HG02970 (cell line): ENCODE results near the gene KCNAB1.
"Not testable (repeated sequence)": the region's sequence is repeated elsewhere in the genome, so short reads cannot be mapped to it uniquely, and the experiment has no call there.

Source experiments
- ATAC-seq: cut with Tn5 transposase; IDR thresholded peaks from one replicate; pipeline ENCODE4 v1.9.1; 2021; ENCODE audit warnings: mild to moderate bottlenecking, moderate library complexity, moderate number of reproducible peaks; ENCODE audit not compliant: unreplicated experiment, low FRiP score

KCNAB1 gene

DNA sequence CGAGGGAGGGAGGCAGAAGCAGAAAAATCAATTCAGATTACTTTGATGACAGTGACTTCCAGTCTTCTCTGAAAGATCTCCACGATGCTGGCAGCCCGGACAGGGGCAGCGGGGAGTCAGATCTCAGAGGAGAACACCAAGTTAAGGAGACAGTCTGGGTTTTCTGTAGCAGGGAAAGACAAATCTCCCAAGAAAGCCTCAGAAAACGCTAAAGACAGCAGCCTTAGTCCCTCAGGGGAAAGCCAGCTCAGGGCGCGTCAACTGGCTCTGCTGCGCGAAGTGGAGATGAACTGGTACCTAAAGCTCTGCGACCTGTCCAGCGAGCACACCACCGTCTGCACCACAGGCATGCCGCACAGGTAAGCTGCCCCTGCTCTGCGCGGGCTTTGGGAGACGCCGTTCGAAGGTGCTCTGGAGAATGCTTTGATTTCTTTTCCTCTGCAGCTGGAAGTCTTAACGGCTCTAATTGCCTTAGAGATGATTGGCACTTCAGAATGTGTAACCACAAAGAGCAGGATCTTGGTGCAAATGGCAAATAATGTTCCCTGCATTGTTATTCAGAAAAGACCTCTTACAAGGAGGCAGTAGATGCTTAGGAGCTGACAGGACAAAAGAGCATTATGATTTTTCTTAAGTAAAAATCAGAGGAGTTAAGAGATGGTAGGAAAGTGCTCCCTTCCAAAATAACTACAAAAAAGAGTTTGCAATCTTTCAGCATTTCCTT lies at the start of gene KCNAB1:
Gene KCNAB1 (plus strand): TSS at position 51 of the 724 bp plus-strand sequence.
- ATAC-seq = no peak

DNA sequence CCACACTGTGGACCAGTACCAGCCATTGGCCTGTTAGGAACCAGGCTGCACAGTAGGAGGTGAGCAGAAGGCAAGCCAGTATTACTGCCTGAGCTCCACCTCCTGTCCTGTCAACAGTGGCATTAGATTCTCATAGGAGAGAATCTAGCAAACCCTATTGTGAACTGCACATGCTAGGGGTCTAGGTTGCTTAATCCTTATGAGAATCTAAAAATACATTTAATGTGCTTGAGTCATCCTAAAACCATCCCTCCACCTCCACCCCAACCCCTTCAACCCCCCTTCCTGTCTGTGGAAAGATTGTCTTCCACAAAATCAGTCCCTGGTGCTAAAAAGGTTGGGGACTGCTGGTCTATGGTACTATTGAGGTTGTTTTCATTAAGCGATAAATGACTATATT lies 49.3 kb upstream of the KCNAB1 start:
- ATAC-seq = no peak

DNA sequence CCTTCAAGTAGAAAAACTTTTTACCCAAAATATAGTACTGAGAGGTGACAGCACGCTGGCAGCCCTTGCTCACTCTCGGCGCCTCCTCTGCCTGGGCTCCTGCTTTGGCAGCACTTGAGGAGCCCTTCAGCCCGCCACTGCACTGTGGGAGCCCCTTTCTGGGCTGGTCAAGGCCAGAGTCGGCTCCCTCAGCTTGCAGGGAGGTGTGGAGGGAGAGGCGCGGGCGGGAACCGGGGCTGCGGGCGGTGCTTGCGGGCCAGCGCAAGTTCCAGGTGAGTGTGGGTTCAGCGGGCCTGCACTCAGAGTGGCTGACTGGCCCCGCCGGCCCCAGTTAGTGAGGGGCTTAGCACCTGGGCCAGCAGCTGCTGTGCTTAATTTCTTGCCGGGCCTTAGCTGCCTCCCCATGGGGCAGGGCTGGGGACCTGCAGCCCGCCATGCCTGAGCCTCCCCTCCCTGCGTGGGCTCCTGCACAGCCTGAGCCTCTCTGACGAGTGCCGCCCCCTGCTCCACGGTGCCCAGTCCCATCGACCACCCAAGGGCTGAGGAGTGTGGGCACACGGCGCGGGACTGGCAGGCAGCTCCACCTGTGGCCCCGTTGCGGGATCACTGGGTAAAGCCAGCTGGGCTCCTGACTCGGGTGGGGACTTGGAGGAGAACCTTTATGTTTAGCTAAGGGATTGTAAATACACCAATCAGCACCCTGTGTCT lies 47.3 kb upstream of the KCNAB1 start:
- ATAC-seq = not testable (repeated sequence)

DNA sequence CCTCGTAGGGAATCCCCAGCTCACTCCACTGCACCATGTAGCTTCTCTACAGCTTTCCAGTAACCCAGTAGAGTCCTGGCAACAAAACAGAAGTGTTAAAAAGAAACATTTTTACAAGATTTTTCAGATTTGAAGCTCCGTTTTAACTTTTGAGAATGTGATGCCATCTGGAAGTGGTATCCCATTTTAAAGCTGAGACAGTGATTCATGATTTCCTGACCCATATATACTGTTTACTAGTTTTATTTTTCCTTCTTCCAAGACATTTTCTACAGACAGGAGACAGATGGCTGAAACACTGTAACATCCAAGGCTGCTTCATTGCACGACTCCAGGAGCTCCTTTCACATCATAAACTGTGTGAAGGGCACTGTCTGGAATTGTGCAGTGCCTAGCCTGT lies 30.3 kb upstream of the KCNAB1 start:
- no peak for ATAC-seq

DNA sequence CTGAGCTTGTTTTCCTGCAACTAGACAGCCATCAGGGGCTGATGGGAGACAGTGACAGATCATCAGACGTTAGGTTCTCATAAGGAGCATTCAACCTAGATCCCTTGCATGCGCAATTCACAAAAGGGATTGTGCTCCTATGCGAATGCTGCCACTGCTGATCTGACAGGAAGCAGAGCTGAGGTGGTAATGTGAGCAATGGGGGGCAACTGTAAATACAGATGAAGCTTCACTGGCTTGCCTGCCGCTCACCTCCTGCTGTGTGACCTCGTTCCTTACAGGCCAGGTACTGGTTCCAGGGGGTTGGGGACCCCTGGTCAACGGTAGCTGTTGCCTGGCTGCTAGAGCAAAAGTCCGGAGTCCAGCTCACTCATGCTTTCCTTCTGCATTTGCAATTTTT lies 26.4 kb upstream of the KCNAB1 start:
- ATAC-seq = no peak

DNA sequence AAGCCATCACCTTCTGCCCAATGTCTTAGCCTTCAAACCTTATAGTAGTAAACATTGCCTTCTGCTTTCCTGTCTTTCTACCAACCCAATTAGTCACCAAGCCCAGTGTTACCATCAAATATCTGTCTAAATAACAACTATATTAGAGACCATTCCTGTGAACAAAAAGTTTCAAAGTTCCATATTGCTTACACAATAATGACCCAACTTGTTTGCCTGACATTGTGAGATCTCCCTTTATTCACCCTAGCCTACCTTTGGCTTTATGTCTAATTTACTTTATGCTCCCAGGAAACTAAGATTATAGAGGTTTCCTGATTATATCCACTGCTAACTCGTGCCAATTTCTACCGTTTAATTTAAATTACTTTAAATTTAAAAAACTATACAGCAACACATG lies 26.0 kb upstream of the KCNAB1 start:
- no peak for ATAC-seq

DNA sequence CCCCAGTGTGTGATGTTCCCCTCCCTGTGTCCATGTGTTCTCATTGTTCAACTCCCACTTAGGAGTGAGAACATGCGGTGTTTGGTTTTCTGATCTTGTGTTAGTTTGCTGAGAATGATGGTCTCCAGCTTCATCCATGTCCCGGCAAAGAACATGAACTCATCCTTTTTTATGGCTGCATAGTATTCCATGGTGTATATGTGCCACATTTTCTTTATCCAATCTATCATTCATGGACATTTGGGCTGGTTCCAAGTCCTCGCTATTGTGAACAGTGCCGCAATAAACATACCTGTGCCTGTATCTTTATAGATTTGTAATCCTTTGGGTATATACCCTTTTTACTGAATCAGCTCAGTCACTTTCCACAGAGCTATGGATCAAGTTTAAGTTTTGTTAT lies 24.7 kb upstream of the KCNAB1 start:
- not testable (repeated sequence) for ATAC-seq

DNA sequence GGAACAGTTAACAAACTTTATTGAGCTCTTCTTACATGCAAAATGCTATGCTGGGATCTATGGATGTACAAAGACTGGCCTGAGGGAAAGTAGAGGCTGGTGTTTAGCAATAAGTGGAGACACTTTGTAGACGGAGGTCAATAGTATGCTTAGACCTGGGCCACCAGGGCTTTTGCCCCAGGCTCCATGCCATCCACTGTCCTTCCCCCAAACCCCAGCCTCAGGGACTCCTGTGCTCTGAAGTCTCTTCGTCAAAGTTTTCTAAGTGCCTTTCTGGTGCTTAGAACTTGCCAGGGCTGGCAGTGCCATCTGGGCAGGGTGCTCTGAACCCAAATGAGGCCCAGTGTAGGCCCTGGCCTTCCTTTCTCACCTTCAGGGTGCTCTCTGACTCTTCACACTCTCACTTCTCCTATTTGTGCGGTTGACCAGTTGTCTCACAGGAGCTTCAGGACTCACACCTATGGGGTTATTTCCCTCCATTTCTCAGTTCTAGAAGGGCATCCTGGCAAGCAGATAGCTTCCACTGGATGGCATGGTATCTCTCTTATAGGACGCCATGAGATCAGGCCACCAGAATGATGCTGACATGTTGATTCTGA lies 21.8 kb upstream of the KCNAB1 start:
- ATAC-seq = no peak

DNA sequence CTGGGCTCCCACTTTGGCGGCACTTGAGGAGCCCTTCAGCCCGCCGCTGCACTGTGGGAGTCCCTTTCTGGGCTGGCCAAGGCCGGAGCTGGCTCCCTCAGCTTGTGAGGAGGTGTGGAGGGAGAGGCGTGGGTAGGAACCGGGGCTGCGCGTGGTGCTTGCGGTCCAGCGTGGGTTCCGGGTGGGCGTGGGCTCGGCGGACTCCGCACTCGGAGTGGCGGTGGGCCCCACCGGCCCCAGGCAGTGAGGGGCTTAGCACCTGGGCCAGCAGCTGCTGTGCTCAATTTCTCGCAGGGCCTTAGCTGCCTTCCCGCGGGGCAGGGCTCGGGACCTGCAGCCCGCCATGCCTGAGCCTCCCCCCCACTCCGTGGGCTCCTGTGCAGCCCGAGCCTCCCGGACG lies 21.0 kb upstream of the KCNAB1 start:
- not testable (repeated sequence) for ATAC-seq

DNA sequence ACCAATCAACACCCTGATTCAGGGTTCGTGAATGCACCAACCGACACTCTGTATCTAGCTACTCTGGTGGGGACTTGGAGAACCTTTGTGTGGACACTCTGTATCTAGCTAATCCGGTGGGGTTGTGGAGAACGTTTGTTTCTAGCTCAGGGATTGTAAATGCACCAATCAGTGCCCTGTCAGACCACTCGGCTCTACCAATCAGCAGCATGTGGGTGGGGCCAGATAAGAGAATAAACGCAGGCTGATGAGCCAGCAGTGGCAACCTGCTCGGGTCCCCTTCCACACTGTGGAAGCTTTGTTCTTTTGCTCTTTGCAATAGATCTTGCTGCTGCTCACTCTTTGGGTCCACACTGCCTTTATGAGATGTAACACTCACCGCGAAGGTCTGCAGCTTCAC lies 20.4 kb upstream of the KCNAB1 start:
- not testable (repeated sequence) for ATAC-seq

DNA sequence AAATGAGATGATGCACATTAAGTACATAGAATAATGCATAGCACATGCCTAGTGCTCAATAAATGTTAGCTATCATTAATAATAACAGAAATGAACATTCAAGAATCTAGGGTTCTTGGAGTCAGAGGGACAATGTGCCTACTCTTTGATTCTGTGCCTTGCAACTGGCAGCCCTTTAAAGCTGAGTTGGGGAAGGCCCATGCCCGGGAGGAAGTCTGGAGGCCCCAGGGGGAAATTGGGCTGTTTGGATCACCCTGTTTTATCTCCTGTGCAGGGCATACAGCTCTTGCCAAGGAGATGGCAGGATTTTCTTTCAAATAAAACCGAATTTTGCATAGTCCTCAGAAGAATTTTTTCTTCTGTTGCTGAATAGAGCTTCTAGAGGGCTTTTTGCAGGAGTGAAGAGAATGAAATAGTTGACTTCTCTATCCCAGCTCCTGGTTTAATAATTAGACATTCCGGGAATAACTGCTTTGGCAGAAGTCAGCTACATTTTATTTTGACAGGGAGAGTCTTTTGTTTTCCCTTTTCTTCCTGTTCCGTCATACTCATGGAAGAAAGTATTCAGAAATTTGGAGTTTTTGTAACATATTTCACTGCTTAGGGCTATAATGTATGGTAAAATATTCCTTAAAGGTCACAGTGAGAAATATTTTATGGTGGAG lies 18.0 kb upstream of the KCNAB1 start:
- ATAC-seq = no peak

DNA sequence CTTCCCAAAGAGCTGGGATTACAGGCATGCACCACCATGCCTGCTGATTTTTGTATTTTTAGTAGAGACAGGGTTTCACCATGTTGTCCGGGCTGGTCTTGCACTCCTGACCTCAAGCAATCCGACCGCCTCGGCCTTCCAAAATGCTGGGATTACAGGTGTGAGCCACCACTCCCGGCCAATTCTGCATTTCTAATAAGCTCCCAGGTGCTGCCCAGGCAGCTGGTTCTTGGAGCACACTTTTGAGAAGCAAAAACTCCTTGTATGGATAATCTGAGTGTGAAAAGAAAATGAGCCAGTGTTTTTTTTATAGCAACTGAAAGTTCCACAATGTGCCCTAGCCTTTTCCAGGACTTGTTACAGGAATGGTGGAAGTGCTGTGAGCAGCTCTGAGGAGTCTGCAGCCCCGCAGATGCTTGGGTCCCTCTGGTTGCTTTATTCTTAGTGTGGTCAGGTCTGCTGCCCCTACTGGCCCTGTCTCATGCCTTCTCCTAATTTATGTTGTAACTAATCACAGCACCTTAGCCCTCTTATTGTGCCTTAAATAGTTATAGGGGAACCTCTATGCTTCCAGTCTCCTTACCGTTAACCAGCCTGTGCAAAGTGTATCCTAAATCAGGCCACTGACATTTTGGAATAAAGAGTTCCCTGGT lies 13.5 kb upstream of the KCNAB1 start:
- no peak for ATAC-seq

DNA sequence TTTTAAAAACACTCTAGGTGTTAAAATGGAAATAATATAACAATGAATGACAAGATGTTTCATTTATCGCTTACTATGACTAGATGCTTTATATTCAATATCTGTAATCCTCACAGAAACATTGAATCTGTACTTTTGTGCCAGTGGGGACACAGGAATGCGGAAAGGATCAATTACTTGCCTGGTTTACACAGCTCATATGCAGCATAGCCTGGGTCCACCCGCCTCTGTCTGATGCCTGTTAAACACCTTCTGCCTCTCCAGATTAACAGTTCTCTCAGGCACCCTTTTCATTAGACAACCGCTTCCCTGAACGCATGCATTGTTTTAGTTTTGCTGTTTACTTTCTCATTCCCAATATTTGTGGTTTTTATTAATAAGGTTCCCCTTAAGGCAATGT lies 12.9 kb upstream of the KCNAB1 start:
- ATAC-seq = no peak

DNA sequence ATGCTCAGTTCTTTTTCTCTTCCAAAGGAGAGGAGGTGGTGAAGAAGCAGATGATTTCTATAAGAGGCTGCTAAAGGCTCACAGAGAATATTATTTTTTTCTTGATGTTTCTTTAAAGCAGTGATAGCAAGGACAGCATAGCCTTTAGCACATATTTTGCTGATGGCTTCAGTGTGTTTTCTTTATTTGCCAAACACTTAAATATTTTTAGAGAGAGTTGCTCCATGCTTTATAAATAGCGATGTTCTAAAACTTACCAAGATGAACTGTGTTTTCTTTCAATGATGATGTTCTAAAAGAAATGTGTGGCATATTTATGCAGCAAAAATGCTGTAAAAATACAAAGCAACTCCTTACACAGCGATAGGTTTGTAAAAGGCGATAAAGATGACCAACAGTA lies 11.8 kb upstream of the KCNAB1 start:
- no peak for ATAC-seq

DNA sequence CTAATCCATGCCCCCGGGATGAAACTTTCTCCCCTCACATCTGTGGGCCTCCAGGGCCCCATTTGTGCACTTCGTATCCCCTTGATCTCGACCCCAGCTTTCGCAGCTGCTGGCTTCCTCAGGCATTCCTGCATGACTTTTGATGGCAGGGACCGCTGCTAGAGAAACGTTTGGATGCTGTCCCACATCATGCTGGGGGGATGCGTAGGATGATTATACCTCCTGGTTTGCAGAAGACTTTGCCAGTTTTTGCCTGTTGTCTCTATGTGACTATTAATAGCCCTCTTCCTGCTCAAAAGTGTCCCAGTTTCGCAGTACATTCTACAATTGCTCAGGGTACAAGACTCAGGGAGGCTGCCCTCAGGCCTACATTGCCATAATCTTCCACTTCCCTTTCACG lies 10.4 kb upstream of the KCNAB1 start:
- no peak for ATAC-seq

DNA sequence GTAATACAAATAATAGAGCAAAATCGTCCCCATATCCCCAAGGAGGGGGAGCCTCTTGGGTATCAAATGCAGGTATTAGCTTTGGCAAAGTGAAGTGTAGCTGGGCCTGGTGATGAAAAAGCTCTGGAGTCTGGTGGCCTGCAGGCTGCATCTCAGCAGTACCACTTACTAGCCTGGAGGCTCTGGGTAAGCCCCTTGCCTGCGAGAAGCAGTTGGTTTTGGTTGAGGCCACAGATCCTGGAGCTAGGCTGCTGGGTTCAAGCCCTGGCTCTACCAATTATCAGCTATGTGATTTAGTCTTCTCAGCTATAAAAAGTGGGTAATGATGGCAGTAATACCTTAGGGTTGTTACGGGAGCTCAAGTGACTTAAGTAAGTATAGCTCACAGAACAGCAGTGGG lies 6.1 kb downstream of the KCNAB1 start:
- ATAC-seq = no peak

DNA sequence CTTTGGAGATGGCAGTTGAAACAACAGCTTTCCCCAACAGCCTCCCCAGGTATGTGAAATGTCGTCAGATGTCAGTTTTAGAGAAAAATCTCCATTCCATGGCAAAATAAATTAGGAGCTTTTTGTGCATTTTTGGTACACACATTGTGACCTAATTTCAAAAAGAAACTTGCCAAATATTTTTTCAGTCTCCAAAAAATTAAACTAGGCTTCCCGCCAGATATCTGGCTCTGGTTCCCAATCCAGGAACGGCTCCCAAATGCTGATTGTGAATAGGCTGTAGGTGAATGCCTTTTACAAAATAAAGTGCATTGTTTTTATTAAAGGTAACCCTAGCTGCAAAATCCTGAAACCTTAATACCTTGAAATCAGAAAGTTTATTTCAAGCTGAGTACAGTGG lies 10.9 kb downstream of the KCNAB1 start:
- ATAC-seq = no peak

DNA sequence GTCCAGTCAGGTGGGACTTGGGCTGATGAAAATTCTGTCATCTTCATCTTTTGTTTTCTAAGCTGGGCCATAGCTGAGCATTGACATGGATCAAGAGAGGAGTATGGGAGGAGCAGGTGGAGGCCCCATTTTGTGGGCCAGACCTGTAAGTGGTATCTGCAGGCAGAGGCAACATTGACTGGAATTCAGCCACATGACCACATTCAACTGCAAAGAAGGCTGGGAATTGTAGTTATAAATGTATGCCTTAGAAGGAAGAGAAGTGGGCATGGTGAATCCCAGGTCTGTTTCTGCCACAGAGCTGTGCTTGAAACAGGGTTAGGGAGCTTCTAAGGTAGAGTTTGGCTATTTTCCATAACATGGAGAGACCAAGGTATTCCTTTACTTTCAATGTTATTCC lies 11.4 kb downstream of the KCNAB1 start:
- ATAC-seq = no peak

DNA sequence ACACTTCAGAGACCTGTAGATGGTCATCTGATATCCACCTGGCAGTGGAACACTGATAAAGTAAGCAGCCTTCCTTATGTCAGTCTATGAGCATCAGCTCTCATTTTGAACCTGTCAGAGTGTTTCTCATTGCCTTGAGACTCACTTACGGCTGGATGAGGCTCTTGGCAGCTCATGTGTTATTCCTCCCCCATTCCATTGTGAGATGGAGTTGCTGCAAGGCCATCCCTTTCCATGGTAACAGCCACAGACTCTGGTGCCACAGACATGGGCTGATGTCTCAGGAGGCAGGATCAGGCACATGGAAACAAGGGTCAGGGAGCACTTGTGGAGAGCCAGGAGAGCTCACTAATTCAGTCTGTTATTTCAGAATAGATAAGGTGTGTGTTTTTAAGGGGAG lies 11.9 kb downstream of the KCNAB1 start:
- ATAC-seq = no peak

DNA sequence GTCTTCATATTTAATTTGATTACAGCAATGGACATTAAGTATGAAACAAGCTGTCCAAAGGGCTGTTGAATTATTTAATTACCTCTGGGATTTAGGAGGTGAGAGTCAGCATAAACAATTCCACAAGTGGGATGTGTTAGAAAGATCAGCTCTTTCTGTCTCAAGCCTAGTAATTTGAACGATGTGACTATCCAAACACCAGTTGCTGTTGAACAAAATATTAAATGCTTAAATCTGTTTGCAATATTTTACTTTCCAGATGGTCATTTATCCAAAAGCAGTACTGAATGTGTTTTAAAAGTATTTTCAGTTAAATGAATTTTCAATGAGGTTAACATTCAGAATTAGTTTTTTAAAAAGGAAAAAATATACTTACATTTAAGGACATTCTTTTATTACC lies 12.7 kb downstream of the KCNAB1 start:
- no peak for ATAC-seq
